Rectal smooth muscle tissue (tissue), 1 donor: Measurements from ENCODE around the gene CAPNS1.
A peak's percentile ranks its signal among the peaks of the same experiment; 100 is the strongest.

Experiments used
- H3K27ac ChIP-seq: one replicate; pipeline ENCODE4 v1.7.0; 2013; ENCODE audit warnings: low read depth, low read length, inconsistent platforms
- H3K27me3 ChIP-seq: one replicate; pipeline ENCODE4 v1.7.0; 2013; ENCODE audit warnings: low read length; ENCODE audit not compliant: control insufficient read depth, insufficient read depth
- H3K36me3 ChIP-seq: one replicate; pipeline ENCODE4 v1.7.0; 2013; ENCODE audit warnings: low read length; ENCODE audit not compliant: control insufficient read depth, insufficient read depth
- H3K4me1 ChIP-seq: one replicate; pipeline ENCODE4 v1.7.0; 2013; ENCODE audit warnings: low read length; ENCODE audit not compliant: control insufficient read depth, insufficient read depth
- H3K4me3 ChIP-seq: one replicate; pipeline ENCODE4 v1.7.0; 2013; ENCODE audit warnings: low read length
- H3K9ac ChIP-seq: one replicate; pipeline ENCODE4 v1.7.0; 2013; ENCODE audit warnings: low read length

Gene CAPNS1

DNA sequence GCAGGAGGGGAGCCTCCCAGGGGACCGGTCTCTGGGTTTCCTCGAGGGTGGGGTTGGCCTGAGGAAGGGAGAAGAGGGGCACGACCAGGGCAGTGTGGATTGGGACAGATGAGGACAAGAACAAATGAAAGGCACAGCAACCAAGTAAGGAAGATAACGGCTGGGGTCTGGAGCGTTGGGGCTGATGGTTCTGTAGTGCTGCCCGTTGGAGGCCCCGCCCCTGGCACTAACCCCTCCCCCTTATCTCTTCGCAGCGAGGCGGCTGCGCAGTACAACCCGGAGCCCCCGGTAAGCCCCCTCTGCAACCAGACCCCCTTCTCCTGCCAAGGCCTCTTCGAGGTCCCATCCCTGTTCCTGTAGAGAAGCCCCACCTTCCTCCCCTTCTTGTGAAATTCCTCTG lies 2.2 kb downstream of the CAPNS1 start:
- no peak overlapping the region for H3K9ac ChIP-seq
- H3K4me1 ChIP-seq: peaks cover 4% of the 10 kb centered on the region
- H3K27me3 ChIP-seq: no peaks in the 10 kb centered on the region
- H3K27ac ChIP-seq: no peak overlapping the region
- H3K4me3 ChIP-seq: no peak overlapping the region
- peaks cover 35% of the 10 kb centered on the region for H3K36me3 ChIP-seq

DNA sequence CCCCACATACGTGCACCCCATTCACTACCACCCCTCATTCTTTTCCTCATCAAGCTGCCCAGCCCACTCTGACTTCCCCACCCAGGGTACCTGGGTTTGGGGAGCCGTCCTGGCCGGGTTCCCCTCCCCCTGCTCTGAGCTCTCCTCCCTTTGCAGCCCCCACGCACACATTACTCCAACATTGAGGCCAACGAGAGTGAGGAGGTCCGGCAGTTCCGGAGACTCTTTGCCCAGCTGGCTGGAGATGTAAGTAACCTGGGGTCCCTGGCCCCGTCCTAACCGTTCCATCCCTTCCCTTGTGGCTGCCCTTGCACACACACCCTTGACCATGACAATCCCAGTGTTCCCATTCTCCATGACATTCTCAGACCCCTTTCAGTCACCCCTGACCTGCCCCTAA lies 2.6 kb downstream of the CAPNS1 start:
- Histone ChIP-seq H3K27ac (no peak overlapping the region), H3K4me1 (peaks cover 4% of the 10 kb centered on the region), H3K27me3 (no peaks in the 10 kb centered on the region), H3K4me3 (no peak overlapping the region), H3K9ac (no peak overlapping the region), H3K36me3 (peaks cover 36% of the 10 kb centered on the region)

DNA sequence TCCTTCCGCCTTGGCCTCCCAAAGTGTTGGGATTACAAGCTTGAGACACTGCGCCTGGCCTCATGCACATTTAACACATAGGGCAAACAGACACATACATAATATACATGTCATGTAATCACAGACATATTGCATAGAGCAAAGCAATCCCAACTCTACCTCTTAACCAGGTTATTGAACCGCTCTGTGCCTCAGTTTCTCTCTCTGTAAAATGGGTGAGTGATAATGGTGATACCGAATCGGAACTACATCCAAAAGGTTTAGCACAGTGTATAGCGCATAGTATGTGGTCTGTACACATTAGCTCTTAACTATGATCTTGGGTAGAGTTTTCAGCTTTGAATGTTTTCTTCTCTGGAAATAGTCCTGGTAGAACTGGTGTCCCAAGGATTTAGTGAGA lies 4.8 kb downstream of the CAPNS1 start:
- Histone ChIP-seq H3K36me3 (peaks cover 43% of the 10 kb centered on the region), H3K4me3 (no peak overlapping the region), H3K27me3 (no peaks in the 10 kb centered on the region), H3K27ac (no peak overlapping the region), H3K9ac (no peak overlapping the region), H3K4me1 (peaks cover 4% of the 10 kb centered on the region)

DNA sequence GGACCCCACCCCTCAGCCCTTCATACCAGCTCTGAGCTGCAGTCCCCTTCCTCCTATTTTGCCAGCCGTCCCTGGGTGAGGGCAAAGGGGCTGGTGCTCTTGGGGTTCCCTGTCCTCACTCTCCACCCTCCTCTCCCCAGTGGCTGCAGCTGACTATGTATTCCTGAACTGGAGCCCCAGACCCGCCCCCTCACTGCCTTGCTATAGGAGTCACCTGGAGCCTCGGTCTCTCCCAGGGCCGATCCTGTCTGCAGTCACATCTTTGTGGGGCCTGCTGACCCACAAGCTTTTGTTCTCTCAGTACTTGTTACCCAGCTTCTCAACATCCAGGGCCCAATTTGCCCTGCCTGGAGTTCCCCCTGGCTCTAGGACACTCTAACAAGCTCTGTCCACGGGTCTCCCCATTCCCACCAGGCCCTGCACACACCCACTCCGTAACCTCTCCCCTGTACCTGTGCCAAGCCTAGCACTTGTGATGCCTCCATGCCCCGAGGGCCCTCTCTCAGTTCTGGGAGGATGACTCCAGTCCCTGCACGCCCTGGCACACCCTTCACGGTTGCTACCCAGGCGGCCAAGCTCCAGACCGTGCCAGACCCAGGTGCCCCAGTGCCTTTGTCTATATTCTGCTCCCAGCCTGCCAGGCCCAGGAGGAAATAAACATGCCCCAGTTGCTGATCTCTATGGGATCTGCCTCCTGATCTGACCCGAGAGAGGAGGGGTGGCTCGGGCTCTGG lies 10.0 kb downstream of the CAPNS1 start:
- H3K4me1 ChIP-seq: peaks cover 7% of the 10 kb centered on the region

DNA sequence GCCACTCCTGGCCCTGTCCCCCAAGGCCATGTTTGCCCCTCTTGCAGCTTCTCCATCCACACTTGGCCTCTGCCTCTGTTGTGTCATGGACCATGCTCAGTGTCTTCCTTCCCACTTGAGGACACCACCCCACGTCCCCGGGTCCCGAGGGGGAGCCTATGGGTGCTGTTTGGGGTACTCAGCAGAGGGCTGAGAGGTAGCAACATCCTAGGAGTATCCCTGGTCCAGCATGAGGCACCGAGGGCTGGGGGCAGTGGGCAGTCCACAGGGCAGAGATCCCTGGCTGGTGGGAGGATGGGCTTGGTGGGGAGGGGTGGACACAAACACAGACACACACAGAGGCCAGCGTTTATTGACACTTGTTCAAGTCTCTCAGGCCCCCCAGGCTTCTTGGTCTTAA lies 10.7 kb downstream of the CAPNS1 start:
- H3K4me1 ChIP-seq: peaks cover 7% of the 10 kb centered on the region
- no peak overlapping the region for H3K9ac ChIP-seq
- peaks cover 30% of the 10 kb centered on the region for H3K36me3 ChIP-seq
- H3K27ac ChIP-seq: peak overlapping the region; percentile 97
- no peaks in the 10 kb centered on the region for H3K27me3 ChIP-seq
- H3K4me3 ChIP-seq: no peak overlapping the region

More for the DNA sequence above, 10.0 kb downstream of the CAPNS1 start:
- H3K36me3 ChIP-seq: peaks cover 33% of the 10 kb centered on the region
- H3K9ac ChIP-seq: no peak overlapping the region
- no peaks in the 10 kb centered on the region for H3K27me3 ChIP-seq
- H3K27ac ChIP-seq: no peak overlapping the region
- no peak overlapping the region for H3K4me3 ChIP-seq

DNA sequence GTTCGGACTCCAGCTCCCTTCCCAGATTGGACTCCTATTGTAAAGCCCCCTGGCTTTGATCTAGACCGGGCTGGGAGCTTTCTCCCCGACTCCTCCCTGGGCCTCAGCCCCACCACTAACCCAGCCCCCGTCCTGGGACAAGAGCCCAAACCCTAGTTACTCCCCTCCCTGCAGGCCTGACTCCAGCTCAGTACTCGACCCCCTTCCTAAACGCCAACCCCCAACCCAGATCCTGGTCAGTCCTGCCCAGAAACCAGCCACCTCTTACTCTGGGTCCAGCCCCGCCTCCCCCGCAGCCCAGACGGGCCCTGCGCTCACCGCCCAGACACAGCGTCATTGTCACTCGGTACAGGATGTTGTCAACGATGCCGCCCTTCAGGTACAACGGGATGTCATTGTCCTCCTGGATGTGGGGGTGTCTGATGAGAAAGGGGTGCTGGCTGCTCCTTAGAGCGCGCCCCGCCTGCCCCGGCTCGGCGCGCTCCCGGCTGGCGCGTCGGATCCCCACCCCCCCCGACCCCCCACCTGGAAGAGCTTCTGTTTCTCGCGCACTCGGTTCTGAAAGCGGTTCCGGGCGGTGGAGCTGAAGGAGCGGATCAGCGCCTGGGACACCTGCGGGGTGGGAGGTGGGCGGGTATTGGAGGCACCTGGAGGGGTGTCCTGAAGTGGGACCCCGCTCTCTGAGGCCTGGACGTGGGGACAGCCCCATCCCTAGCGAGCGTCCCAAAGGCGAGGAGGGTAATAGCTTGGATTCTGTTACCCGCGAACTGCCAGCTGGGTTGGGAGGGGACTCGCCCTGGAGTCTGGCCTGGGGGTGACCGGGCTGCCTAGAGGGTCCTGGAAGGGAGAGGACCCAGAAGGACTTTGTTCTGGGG lies 11.5 kb downstream of the CAPNS1 start:
- no peaks in the 10 kb centered on the region for H3K27me3 ChIP-seq
- peak overlapping the region; percentile 86 for H3K9ac ChIP-seq
- peaks cover 22% of the 10 kb centered on the region for H3K36me3 ChIP-seq
- H3K27ac ChIP-seq: peak overlapping the region; percentile 97
- peaks cover 7% of the 10 kb centered on the region for H3K4me1 ChIP-seq
- H3K4me3 ChIP-seq: peak overlapping the region; percentile 65

DNA sequence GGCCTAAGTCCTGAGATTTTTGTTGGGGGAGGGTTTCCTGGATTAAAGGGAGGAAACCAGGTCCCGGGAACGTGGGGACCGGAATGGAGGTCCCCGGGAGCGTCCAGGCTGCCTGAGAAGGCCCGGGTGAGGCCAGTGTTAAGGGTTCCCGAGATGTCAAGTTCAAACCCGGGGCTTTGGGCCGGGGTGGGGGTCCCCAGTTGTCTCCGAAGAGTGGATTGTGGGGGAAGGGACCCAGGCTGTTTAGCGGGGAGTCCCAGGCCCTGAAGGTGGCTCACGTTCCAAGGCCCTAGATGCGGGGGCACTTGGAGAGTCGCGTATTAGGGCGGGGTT lies 12.1 kb downstream of the CAPNS1 start:
- Histone ChIP-seq H3K36me3 (peaks cover 16% of the 10 kb centered on the region), H3K9ac (peak overlapping the region; percentile 86), H3K27ac (peak overlapping the region; percentile 97), H3K27me3 (no peaks in the 10 kb centered on the region), H3K4me1 (peaks cover 7% of the 10 kb centered on the region), H3K4me3 (peak overlapping the region; percentile 65)

DNA sequence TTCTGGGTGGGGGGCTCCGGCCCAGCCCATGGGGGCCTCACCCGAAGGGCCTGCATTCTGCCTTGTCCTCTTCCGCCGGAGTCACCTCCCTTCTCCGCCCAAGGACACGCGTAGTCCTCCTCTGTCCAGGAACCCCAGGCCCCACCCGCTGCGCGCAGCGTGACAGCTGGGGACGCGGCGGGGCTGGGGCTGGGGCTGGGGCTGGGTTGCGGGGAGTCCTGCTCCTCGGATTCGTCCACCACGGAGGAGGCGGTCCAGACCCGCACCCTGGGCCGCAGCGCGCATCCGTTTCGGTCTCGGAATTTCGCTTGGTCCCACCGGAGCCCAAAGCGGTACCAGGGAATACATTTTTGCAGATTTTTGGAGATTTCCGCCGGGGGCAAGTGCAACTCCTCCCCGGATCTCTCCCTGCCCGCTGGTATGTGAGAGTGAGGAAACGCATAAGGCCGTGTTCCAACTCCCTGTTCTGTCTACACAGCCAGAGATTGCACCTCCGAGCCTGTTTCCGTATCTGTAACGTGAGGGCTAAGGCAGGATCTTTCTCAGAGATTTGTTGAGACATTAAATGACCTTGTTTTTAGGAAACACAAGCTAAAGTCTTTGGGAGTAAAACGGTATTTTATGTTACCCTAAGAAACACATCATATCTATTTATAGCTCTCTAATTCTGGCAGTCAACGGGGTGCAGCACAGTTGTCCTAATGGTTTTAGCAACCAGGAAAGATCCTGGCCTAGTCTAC lies 12.7 kb downstream of the CAPNS1 start, which contains the start of gene COX7A1:
COX7A1 (minus strand) TSS at position 96 of the 740 bp plus-strand sequence; CDS start at position 56, 40 bp downstream.
- H3K4me1 ChIP-seq: peaks cover 7% of the 10 kb centered on the region
- peak within 1 kb of the TSS; percentile 86 for H3K9ac ChIP-seq
- peaks cover 14% of the 10 kb centered on the region for H3K36me3 ChIP-seq

DNA sequence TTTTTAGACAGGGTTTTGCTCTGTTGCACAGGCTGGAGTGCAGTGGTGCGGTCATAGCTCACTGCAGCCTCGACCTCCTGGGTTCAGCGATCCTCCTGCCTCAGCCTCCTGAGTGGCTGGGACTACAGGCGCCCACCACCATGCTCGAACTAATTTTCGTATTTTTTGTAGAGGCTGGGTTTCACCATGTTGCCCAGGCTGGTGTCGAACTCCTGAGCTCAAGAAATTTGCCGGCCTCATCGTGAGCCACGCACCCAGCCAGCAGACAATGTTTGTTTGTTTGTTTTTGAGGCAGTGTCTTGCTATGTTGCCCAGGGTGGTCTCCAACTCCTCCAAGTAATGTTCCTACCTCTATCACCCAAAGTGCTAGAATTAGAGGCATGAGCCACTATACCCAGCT lies 13.3 kb downstream of the CAPNS1 start:
- Histone ChIP-seq H3K27ac (peak overlapping the region; percentile 97), H3K9ac (no peak overlapping the region)

More for the DNA sequence above, 12.7 kb downstream of the CAPNS1 start, which contains the start of gene COX7A1:
- no peaks in the 10 kb centered on the region for H3K27me3 ChIP-seq
- H3K4me3 ChIP-seq: peak within 1 kb of the TSS; percentile 65
- H3K27ac ChIP-seq: peak within 1 kb of the TSS; percentile 97

DNA sequence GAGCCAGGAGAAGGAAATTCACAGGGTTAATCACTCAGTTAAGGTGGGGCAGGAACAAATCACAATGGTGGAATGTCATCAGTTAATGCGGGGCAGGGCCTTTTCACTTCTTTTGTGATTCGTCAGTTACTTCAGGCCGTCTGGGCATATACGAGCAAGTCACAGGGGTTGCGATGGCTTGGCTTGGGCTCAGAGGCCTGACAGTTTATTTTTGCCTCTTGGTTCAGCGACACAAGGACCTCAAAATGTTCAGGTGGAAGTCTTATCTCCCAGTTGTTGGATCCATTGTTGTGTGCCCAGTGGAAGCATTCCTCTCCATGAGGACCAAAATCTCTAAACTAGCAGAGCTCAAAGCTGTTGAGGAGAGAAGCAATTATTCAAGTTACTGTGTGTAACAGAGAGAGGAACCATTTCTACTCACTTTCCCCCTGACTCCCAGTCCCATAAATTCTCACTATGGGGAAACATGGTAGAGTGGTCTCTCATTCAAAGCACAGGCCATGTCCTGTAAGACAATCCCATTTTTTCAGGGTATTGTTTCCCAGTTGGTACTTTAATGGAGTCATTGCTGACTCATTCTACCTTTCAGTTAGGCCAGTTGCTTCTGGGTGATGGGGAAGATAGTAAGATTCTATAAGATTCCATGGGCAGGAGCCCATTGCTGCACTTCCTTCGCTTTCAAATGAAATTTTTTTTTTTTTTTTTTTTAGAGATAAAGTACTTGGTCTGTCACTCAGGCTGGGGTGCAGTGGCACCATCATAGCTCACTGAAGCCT lies 21.1 kb downstream of the CAPNS1 start:
- Histone ChIP-seq H3K27me3 (no peaks in the 10 kb centered on the region), H3K4me1 (no peaks in the 10 kb centered on the region), H3K4me3 (no peak overlapping the region), H3K36me3 (no peaks in the 10 kb centered on the region), H3K27ac (no peak overlapping the region), H3K9ac (no peak overlapping the region)

More for the DNA sequence above, 13.3 kb downstream of the CAPNS1 start:
- Histone ChIP-seq H3K4me3 (no peak overlapping the region), H3K36me3 (peaks cover 12% of the 10 kb centered on the region), H3K4me1 (peaks cover 7% of the 10 kb centered on the region), H3K27me3 (no peaks in the 10 kb centered on the region)

DNA sequence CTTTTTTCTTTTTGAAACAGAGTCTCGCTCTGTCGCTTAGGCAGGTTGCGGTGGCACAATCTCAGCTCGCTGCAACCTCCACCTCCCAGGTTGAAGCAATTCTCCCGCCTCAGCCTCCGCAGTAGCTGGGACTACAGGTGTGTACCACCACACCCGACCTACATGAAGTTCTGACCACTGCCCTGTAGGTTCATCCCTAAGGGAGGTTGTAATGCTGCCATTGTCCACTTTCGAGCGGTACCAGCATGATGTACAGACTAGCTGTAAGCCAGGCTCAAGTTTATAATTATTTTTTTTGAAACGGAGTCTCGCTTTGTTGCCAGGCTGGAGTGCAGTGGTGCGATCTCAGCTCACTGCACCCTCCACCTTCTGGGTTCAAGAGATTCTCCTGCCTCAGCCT lies 23.9 kb downstream of the CAPNS1 start:
- no peaks in the 10 kb centered on the region for H3K4me1 ChIP-seq
- H3K27ac ChIP-seq: no peak overlapping the region
- H3K27me3 ChIP-seq: no peaks in the 10 kb centered on the region
- no peak overlapping the region for H3K9ac ChIP-seq
- no peak overlapping the region for H3K4me3 ChIP-seq
- H3K36me3 ChIP-seq: peaks cover 3% of the 10 kb centered on the region
